HG02970 (cell line): Measurements from ENCODE around the gene C19orf25.
A peak's percentile ranks its signal among the peaks of the same experiment; 100 is the strongest.
"Not testable (repeated sequence)": the region's sequence is repeated elsewhere in the genome, so short reads cannot be mapped to it uniquely, and the experiment has no call there.

Experiments used
- ATAC-seq: cut with Tn5 transposase; IDR thresholded peaks from one replicate; pipeline ENCODE4 v1.9.1; 2021; ENCODE audit warnings: mild to moderate bottlenecking, moderate library complexity, moderate number of reproducible peaks; ENCODE audit not compliant: unreplicated experiment, low FRiP score

C19orf25 gene

DNA sequence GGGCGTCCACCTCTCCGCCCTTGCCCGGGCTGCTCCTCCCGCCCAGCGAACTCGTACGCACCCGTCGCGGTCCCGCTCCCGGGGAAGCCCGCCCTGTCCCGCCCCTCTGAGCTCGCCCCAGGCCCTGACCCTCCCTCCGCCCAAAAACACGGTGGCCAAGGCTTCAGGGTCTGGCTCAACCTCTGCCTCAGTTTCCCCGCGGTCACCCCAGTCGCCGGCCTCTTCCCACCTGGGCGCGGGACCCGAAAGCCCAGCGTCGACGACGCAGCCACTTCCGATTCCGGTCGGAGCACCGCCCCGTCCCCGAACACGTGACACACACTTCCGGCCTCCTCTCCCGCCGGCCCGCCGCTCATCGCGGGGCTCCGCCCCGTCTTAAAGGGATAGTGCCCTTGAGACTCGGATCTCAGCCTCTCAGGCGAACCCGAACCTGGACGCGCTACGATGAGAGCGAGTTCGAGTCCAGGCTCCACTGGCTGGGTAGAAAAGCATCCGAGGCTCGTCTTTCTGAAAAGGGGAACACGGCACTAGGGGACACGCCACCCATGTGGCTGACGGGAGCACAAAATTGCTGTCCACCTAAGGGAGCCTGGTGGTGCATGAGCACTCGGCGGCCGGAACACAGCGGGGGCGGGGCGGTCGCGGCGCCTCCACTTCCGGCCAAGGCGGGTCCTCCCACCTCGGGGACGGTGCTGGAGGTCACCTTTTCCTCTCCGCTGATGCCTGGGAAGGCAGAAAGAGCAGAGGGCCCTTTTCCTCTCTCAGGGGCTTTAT lies at the start of gene C19orf25:
Gene C19orf25, minus strand, starts transcription at position 282 of the 774 bp plus-strand sequence. CDS start 312 bp downstream, outside the sequence.
- peak; percentile 80 for ATAC-seq

DNA sequence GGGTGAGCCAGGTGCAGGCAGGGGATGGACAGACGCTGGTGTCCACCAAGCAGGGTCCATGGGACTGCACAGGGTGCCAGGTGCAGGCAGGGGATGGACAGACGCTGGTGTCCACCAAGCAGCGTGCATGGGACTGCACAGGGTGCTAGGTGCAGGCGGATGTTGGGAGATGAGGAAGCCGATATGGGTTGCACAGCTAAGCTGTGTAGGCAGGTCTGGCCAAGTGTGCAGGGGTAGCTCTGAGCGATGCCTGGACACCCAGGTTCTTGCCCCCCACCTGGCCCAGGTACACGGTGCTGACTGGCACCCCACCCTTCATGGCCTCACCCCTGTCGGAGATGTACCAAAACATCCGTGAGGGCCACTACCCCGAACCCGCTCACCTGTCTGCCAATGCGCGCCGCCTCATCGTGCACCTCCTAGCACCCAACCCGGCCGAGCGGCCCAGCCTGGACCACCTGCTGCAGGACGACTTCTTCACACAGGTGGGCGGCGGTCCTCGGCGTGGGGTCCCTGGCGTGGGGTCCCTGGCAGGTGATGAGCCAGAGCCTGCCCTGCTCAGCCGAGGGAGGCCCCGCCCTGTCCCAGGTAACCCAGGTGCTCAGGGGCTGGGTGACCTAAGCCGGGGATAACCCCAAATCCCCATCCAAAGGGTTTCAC lies 48.8 kb upstream of the C19orf25 start:
- ATAC-seq: no peak

DNA sequence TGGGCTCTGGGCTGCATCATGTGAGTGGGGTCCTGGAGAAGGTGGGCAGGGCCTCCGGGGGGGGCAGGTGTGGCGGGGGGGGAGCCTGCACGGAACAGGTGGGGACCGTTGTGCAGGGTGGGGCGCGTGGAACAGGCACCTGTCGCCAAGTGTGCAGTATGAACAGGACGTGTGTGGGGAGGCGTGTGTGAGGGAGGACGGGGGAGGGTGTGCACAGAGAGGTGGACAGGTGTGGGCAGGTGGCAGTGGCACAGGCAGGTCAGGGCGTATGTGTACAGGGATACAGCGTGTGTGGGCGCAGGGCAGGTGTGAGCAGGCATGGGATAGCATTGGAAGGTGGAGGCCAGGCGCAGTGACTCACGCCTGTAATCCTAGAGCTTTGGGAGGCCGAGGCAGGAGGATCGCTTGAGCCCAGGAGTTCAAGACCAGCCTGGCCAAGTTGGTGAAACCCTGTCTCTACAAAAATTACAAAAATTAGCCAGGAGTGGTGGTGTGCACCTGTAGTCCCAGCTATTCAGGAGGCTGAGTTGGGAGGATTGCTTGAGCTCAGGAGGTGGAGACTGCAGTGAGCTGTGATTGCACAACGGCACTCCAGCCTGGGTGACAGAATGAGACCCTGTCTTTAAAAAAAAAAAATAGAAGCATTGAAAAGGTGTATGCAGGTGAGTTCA lies 48.1 kb upstream of the C19orf25 start:
- ATAC-seq: no peak

DNA sequence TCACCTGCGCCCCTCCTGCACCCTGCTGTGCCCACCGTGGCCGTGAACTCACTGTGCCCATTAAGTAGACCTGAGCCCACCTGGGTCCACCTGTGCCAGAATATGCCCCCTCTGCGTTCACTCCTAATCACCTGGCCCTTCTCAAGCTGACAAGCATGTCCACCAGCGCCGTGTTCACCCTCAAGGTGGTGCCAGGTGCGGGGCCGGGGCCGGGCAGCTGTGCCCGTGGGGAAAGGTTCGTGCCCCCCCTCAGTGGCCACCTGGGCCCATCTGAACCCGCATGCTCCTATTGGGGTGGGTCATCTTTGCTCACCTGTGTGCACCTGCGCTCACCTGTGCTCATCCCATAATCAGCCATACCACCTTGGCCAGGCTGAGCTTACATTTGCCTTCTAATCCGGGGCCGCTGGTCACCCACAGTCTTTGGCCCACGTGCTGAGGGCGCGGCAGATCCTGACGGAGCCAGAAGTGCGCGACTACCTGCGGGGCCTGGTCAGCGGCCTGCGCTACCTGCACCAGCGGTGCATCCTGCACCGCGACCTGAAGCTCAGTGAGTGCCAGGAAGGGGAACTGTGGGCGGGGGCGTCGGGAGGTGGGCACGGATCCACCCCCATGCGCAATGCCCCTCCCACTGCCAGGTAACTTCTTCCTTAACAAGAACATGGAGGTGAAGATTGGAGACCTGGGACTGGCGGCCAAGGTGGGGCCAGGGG lies 47.2 kb upstream of the C19orf25 start:
- ATAC-seq: no peak

DNA sequence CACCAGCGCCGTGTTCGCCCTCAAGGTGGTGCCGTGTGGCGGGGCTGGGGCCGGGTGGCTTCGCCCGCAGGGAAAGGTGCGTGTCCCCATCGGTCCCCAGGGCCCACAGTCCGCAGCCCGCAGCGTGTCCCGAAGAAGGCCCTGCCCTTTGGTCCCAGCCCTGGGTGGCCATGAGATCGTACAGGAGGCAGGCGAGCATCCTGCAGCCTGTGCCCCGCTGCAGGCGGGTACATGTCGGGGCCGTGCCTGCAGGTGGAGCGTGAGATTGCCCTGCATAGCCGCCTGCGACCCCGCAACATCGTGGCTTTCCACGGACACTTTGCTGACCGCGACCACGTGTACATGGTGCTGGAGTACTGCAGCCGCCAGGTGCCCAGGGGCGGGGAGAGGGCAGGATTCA lies 46.3 kb upstream of the C19orf25 start:
- ATAC-seq: no peak

DNA sequence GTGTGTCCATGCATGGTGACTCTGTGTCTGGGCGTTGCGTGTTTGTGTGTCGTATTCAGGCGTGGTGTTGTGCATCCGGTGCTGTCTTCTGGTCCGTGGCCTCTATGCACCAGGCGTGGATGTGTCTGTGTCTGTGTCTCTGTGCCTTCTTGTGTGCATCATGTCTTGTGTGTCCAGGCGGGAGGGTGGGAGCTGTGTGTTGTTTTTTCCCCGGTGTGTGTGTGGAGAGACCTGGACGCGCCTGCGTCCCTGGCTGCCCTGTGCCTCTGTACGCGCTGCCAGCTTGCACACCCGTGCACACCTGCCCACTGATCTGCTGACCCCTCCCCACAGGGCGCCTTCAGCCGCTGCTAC lies 45.9 kb upstream of the C19orf25 start:
- ATAC-seq: no peak

DNA sequence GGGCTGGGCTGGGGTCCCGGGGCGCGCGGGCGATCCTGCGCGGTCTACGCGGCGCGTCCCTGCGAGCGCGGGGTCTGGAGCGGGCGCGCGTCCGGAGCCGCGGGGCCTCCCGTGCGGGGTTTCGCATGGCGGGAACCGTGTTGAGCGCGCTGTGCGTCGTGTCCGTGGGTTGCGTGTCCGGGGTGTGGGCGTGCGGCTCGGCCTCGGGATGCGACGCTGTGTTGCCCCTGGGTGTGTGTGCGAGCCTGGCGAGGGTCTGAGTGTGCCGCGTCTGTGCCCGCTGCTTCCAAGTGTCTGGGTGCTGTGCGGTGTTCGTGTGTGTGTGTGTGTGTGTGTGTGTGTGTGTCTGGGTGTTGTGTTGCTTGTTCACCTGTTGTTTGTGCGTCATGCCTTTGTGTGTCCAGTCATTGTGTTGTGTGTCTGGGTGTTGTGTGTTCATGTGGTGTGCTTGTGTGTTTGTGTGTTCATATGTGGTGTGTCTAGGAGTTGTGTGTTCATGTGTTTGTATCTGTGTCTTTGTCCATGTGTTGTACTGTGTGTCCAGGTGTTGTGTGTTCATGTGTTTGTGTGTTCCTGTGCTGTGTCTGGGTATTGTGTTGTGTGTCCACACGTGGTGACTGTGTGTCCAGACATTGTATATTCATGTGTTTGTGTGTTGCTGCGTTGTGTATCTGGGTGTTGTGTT lies 45.4 kb upstream of the C19orf25 start:
- no peak for ATAC-seq

DNA sequence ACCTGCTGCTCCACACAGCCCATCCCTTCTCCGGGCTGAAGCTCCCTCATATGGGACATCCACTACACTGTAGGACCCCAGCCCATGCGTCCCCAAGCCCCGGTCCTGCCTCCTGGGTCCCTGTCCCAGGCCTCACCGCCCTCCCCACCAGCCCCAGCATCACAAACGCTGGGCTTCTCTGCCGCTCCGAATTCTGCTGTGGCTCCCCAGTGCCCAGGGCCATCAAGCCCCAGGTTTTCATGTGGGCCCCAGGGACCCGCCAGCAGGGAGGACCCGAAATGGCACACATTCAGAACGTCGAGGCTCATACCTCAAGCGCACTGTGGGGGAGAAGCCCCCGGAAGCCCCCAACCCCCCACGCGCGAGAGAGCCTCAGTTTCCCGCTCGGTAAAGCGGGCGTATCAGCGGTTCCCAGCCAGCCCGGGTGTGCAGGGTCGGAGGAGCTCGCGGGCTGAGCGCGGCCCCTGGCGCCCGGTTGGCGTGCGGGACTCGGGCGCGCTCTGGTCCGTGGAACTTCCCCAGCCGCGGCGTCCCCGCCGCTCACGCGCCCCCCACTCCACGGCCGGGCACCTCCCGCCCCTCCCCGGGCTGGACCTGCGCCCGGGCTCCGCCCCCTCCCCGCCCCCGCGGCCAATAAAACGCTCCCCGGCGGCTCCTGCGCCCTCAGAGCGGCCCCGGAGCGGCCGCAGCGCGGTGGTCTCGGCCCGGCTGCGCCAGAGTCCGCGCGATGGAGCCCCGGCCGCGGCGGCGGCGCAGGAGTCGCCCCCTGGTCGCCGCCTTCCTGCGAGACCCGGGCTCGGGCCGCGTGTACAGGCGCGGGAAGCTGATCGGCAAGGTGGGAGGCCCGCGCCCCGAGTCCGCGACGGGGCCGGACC lies 44.6 kb upstream of the C19orf25 start, which contains the start of gene PLK5:
Gene PLK5, plus strand, starts transcription at position 666 of the 875 bp plus-strand sequence. CDS start 2,920 bp downstream, outside the sequence.
- no peak for ATAC-seq

DNA sequence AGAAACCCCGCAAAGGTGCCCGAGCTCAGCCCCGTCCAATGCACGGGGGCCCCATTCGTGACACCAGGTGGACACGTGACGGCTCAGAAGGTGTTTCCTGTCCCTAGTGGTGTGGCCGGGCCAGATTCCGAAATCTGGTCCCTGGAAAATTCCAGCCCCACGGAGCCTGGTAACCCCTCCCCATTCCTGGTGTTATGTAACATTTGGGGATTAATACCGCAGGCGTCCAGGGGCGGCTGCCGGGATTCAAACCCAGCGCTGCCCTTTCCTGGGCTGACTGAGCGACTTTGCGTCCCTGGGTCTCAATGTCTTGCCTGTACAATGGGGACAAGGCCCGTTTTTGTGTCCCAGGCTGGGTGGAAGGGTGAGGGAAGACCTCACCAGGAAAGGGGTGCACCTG lies 43.8 kb upstream of the C19orf25 start:
- no peak for ATAC-seq

DNA sequence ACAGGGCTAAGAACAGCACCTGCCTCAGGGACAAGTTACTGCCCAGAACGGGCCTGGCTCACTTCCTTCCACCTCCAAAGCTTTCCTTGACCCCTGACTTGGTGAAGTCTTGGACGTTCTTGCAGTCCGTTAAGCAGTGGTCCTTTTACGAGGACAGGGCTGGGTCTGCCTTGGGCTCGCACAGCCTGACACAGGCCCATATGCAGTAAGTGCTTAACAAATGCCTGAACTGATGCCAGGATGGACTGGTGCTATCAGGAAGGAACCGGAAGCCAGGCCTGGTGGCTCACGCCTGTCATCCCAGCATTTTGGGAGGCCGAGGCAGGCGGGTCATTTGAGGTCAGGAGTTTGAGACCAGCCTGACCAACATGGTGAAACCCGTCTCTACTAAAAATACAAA lies 43.0 kb upstream of the C19orf25 start:
- ATAC-seq: no peak

DNA sequence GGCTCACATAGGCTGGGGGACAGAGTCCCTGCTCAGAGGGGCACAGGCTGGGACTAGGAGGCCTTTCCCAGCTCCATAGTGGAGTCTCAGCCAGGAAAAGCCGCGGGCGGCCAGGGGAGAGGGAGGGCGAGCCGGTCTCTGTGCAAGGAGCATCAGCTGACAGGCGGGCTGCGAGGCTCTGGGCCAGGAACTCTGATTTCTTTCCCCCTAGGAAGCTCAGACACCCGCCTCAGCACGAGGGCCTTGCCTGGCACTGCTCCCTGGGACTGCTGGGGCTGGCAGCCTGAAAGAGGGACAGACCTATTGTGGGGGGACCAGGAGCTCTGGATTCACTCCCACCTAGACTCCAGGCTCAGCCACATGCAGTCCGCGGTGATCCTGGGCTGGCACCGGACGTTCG lies 42.6 kb upstream of the C19orf25 start:
- no peak for ATAC-seq

DNA sequence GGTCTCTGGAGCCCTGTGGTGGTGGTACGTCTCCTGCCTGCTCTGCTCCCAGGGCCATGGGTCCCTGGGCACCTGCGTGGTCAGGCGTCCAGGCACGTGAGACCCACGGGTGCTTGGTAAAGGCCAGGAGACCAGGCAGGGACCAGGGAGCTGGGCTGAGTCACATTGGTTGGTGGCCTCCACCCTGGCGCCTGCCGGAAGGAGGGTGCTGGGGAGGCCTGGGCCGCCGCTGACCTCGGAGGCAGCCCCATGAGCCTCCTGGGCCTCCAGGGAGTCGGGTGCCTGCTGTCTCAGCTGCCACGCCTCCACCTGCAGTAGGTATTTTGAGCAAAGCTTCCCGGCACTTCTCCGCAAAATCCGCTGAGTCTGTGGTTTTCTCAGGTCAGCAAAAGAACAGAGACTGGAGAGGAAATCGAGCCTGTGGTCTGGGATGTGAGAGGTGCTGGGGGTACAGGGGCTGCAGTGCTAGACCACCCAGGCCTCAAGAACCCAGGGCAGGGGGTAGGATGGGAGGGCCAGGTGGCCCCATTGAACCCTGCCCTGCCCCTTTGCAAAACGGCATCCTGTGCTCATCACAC lies 41.3 kb upstream of the C19orf25 start:
- ATAC-seq: no peak

DNA sequence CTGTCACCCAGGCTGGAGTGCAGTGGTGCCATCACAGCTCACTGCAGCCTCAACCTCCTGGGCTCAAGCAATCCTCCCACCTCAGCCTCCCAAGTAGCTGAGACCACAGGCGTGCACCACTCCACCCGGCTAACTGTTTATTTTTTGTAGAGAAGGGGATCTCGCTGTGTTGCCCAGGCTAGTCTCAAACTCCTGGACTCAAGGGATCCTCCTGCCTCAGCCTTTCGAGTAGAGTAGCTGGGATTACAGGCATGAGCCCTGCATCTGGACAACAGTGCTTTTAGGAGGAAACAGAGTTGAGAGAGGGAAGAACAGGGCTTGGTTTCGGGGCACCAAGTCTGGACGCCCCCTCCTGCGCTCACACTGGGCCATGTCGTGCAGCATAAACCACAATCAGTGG lies 40.8 kb upstream of the C19orf25 start:
- not testable (repeated sequence) for ATAC-seq

DNA sequence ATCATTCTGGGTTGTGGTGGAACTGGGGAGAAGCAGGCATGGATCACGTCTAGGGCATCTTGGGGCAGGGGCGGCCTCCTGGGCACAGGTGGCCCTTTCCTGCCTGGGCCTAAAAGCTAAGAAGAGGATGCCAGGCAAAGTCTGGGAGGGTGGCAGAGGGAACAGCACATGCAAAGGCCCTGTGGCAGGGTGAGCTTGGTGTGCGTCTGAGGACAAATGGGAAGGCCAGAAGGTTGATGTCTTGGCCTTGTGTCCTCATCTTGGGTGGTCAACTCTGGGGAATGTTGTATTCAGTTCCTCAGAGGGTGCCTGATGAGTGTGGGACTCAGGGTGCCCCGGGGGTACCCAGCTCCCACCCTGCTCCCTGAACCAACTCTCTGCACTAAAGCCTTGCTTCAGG lies 39.5 kb upstream of the C19orf25 start:
- ATAC-seq: no peak

DNA sequence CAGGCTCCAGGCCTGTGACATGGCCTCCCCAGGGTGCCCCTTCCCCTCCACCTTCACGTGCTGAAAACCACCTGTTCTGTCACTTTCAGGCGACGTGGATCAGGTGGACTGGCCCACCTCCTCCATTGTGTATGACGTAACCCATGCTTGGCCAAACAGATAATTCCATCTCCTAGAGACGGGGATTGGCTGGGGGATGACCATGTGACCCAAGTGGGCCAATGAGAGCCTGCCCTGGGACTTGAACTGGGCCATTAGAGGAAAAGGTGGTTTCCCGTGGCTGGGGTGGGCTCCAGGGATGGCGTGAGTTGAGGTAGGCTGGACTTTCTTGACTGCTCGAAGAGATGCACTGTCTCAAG lies 37.4 kb upstream of the C19orf25 start:
- no peak for ATAC-seq

DNA sequence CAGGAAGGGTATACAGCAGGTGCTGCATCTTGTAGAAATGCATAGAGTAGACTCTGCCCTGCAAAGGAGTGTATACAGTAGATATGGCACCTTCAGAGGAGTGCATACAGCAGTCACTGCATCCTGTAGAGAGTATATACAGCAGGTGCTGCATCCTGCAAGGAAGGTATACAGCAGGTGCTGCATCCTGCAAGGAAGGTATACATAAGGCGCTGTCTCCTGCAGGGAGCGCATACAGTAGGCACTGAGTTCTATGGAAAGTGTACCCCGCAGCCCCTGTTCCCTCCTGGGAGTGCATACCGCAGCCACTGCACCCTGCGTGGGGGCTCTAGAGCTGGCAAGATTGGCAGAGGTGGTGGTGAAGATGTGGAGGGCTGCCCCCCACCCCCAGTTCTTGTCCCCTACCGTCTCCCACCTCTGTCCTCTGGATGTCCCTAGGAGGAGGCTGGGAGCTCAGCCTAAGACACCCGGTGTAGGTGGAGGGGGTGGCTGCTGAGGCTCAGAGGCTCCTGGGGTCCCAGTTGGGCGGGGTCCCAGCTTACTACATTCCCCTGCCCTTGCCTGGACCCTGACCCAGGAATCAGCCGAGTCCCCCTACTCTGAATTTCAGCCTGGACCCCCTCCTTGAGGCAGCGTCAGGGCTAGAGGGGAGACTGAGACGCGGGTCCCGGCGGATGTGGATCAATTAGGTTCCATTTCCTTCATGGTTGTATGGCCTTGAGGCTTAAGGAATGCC lies 36.1 kb upstream of the C19orf25 start:
- ATAC-seq: no peak

DNA sequence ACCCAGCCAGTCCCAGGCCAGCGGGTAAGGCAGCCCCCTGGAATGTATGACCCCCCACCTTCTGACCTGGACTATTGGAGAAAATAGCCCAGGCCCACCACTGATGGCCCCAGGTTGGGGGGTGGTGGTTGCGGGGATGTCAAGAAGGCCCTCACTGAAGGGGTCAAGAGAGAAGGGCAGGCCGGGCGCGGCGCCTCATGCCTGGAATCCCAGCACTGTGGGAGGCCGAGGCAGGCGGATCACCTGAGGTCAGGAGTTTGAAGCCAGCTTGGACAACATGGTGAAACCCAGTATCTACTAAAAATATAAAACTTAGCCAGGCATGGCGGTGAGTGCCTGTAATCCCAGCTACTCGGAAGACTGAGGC lies 35.3 kb upstream of the C19orf25 start:
- ATAC-seq: no peak

DNA sequence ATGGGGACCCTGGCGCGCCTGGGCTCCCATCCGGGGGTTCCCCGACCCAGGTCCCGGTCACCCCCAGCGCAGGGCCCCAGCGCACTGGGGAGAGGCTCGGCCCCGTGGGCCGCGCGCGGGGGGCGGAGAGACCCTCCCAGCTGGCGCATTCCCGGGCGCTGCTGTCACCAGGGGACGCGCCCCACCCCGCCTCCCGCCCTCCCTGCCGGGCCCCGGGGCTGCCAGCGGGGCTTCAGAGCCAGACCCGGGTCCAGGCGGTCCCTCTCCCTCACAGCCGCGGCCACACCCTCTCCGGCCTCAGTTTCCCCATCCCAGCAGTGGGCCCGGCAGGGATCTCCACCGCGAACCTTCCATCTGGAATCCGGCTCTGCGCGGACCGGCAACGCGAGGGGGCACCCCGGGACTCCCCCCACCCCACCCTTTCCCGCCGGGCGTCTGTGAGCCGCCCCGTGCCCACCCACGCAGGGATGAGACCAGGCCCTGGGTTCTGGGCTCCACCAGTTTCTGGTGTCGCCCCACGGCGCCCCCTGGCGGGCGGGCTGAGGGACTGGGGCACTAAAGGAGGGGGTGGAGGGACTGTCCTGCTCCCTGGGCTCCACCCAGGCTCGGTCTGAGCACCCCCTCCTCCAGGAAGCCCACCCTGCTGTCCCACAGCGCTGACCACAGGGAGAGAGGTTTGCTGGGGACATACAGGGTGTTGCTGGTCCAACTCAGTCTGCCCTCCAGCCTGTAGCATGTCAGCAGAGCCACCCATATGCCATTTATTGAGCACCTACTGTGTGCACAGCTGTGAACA lies 34.7 kb upstream of the C19orf25 start:
- ATAC-seq: no peak
